H9 (cell line): ENCODE measurements around the gene PPP2R2B. TPM values are rescaled to one million over a fixed set of nuclear protein-coding genes. Genes with fewer than 3 reads are reported as not detected.

Experiments
- DNase-seq: peaks from one replicate; pipeline ENCODE4 v3.0.0-alpha.2; 2017
- H2AFZ ChIP-seq: one replicate; pipeline ENCODE4 v1.6.1; 2013; ENCODE audit warnings: mild to moderate bottlenecking, low read length, control low read depth, moderate library complexity
- H2AK5ac ChIP-seq: 2 replicates; pipeline ENCODE4 v1.6.1; 2013; ENCODE audit warnings: low read length, control low read depth, mixed read lengths; ENCODE audit not compliant: insufficient read length
- H2BK120ac ChIP-seq: one replicate; pipeline ENCODE4 v1.6.1; 2013; ENCODE audit warnings: low read depth, mild to moderate bottlenecking, low read length, control low read depth, inconsistent platforms; ENCODE audit not compliant: poor library complexity, severe bottlenecking
- H2BK12ac ChIP-seq: 2 replicates; pipeline ENCODE4 v1.6.1; 2013; ENCODE audit warnings: low read length, control low read depth, mixed read lengths, low read depth; ENCODE audit not compliant: insufficient read length
- H2BK15ac ChIP-seq: 2 replicates; pipeline ENCODE4 v1.6.1; 2013; ENCODE audit warnings: low read depth, low read length, control low read depth
- H2BK20ac ChIP-seq: one replicate; pipeline ENCODE4 v1.6.1; 2013; ENCODE audit warnings: low read depth, mild to moderate bottlenecking, low read length, control low read depth, inconsistent platforms; ENCODE audit not compliant: poor library complexity, severe bottlenecking
- H2BK5ac ChIP-seq: 2 replicates; pipeline ENCODE4 v1.6.1; 2013; ENCODE audit warnings: low read length, control low read depth, mixed read lengths; ENCODE audit not compliant: insufficient read length
- H3K14ac ChIP-seq: 2 replicates; pipeline ENCODE4 v1.6.1; 2013; ENCODE audit warnings: low read length, control low read depth; ENCODE audit not compliant: insufficient read depth
- H3K18ac ChIP-seq: 2 replicates; pipeline ENCODE4 v1.6.1; 2013; ENCODE audit warnings: low read depth, mild to moderate bottlenecking, mixed read lengths, low read length, control low read depth; ENCODE audit not compliant: insufficient read length
- H3K23ac ChIP-seq: 2 replicates; pipeline ENCODE4 v1.6.1; 2013; ENCODE audit warnings: low read length, control low read depth, mixed read lengths, low read depth; ENCODE audit not compliant: insufficient read length
- H3K23me2 ChIP-seq: 2 replicates; pipeline ENCODE4 v1.6.1; 2013; ENCODE audit warnings: low read depth, mild to moderate bottlenecking, mixed read lengths, low read length, control low read depth; ENCODE audit not compliant: insufficient read length, poor library complexity, severe bottlenecking
- H3K27ac ChIP-seq: 2 replicates; pipeline ENCODE4 v1.5.1; 2013; ENCODE audit warnings: low read length, control low read depth, mixed read lengths, low read depth; ENCODE audit not compliant: insufficient read length
- H3K27me3 ChIP-seq: 2 replicates; pipeline ENCODE4 v1.6.1; 2013; ENCODE audit warnings: low read length, control low read depth, inconsistent platforms; ENCODE audit not compliant: insufficient read depth
- H3K4ac ChIP-seq: 2 replicates; pipeline ENCODE4 v1.6.1; 2013; ENCODE audit warnings: low read depth, mild to moderate bottlenecking, control low read depth, inconsistent platforms, low read length, moderate library complexity
- H3K4me1 ChIP-seq: 2 replicates; pipeline ENCODE4 v1.6.1; 2013; ENCODE audit warnings: low read length, control low read depth, inconsistent platforms; ENCODE audit not compliant: insufficient read depth
- H3K4me2 ChIP-seq: 2 replicates; pipeline ENCODE4 v1.6.1; 2013; ENCODE audit warnings: low read length, control low read depth, mixed read lengths; ENCODE audit not compliant: insufficient read length, insufficient read depth
- H3K56ac ChIP-seq: 2 replicates; pipeline ENCODE4 v1.6.1; 2013; ENCODE audit warnings: low read depth, mild to moderate bottlenecking, mixed read lengths, low read length, control low read depth; ENCODE audit not compliant: insufficient read length
- H3K79me1 ChIP-seq: 2 replicates; pipeline ENCODE4 v1.6.1; 2013; ENCODE audit warnings: low read depth, mild to moderate bottlenecking, moderate library complexity, low read length, control low read depth, inconsistent platforms; ENCODE audit not compliant: insufficient read depth, poor library complexity, severe bottlenecking
- H3K79me2 ChIP-seq: 2 replicates; pipeline ENCODE4 v1.6.1; 2013; ENCODE audit warnings: low read length, control low read depth, inconsistent platforms; ENCODE audit not compliant: insufficient read depth
- H3K9ac ChIP-seq: 2 replicates; pipeline ENCODE4 v1.6.1; 2013; ENCODE audit warnings: low read length, control low read depth, mixed read lengths; ENCODE audit not compliant: insufficient read length; ENCODE audit errors: extremely low read depth
- H3K9me3 ChIP-seq: one replicate; pipeline ENCODE4 v1.6.1; 2013; ENCODE audit warnings: low read depth, low read length, inconsistent platforms; ENCODE audit not compliant: control insufficient read depth
- H3T11ph ChIP-seq: one replicate; pipeline ENCODE4 v1.6.1; 2013; ENCODE audit warnings: mild to moderate bottlenecking, low read length, control low read depth, inconsistent platforms
- H4K20me1 ChIP-seq: one replicate; pipeline ENCODE4 v1.6.1; 2013; ENCODE audit not compliant: control insufficient read depth, insufficient read length, insufficient read depth
- H4K5ac ChIP-seq: 2 replicates; pipeline ENCODE4 v1.6.1; 2013; ENCODE audit warnings: low read depth, mild to moderate bottlenecking, mixed read lengths, low read length, control low read depth; ENCODE audit not compliant: insufficient read length
- H4K8ac ChIP-seq: replicated peaks from 2 replicates; pipeline ENCODE4 v1.6.1; 2013; ENCODE audit warnings: low read length, control low read depth, mixed read lengths, low read depth; ENCODE audit not compliant: insufficient read length
- H4K91ac ChIP-seq: 2 replicates; pipeline ENCODE4 v1.6.1; 2013; ENCODE audit warnings: low read depth, mild to moderate bottlenecking, moderate library complexity, mixed read lengths, low read length, control low read depth; ENCODE audit not compliant: insufficient read length
- H3K27ac Mint-ChIP-seq, 3 experiments: 2 replicates in 2 of 3; 3 replicates in 1 of 3; pipeline ENCODE4 v1.8.0; 2020 to 2021; ENCODE audit warnings: mixed read lengths in 3 of 3, mild to moderate bottlenecking in 1 of 3, moderate library complexity in 1 of 3
- H3K27me3 Mint-ChIP-seq: 2 replicates; pipeline ENCODE4 v1.8.0; 2021; ENCODE audit warnings: low read depth, mild to moderate bottlenecking, moderate library complexity, mixed read lengths
- H3K36me3 Mint-ChIP-seq, 3 experiments: 2 replicates in 2 of 3; 3 replicates in 1 of 3; pipeline ENCODE4 v1.8.0; 2020 to 2021; ENCODE audit warnings: low read depth in 3 of 3, mixed read lengths in 3 of 3; ENCODE audit not compliant: insufficient read depth in 1 of 3
- H3K4me1 Mint-ChIP-seq, 2 experiments: 2 replicates each; pipeline ENCODE4 v1.8.0; 2020; ENCODE audit warnings: mixed read lengths in 2 of 2
- H3K4me3 Mint-ChIP-seq, 2 experiments: 2 replicates in 1 of 2; 3 replicates in 1 of 2; pipeline ENCODE4 v1.8.0; 2020 to 2021; ENCODE audit warnings: mild to moderate bottlenecking in 2 of 2, mixed read lengths in 2 of 2, moderate library complexity in 1 of 2
- H3K9me3 Mint-ChIP-seq, 2 experiments: 2 replicates in 1 of 2; 3 replicates in 1 of 2; pipeline ENCODE4 v1.8.0; 2020; ENCODE audit warnings: mild to moderate bottlenecking in 2 of 2, mixed read lengths in 2 of 2, moderate library complexity in 1 of 2
- CTCF ChIP-seq: fragments of 200-600 bp; sonication (generic); conservative IDR thresholded peaks from 3 replicates; pipeline ENCODE4 v1.8.0; 2021; ENCODE audit warnings: antibody characterized with exemption, mild to moderate bottlenecking
- WGBS: extraction: QIAGEN DNeasy Blood & Tissue Kit; methylation state at CpG from one replicate; pipeline ENCODE4 v1.1.7; 2013; ENCODE audit warnings: missing lambda C conversion rate, low lambda C conversion rate, mixed read lengths; ENCODE audit not compliant: insufficient read length; ENCODE audit errors: extremely low coverage; 5-methylcytosine and 5-hydroxymethylcytosine counted together
- total RNA-seq: library from RNA; stranded (reverse); gene quantifications from 2 replicates; pipeline ENCODE4 v1.2.1, GENCODE V29; 2021

The PPP2R2B gene
- total RNA-seq, 1 experiment from 2014 or later: 14.3 TPM

- Histone ChIP-seq H2BK120ac (no peak overlapping the region), H4K5ac (no peak overlapping the region), H3K4me2 (no peak overlapping the region), H2BK15ac (no peak overlapping the region), H3K23me2 (no peaks in the 10 kb centered on the region), H4K91ac (no peak overlapping the region), H4K8ac (no peak overlapping the region), H3T11ph (no peak overlapping the region), H3K27ac (no peak overlapping the region), H2BK12ac (no peak overlapping the region), H3K9ac (no peak overlapping the region), H3K56ac (no peak overlapping the region), H3K14ac (no peak overlapping the region), H3K79me2 (no peaks in the 10 kb centered on the region), H3K27me3 (no peaks in the 10 kb centered on the region), H3K18ac (no peak overlapping the region), H2BK5ac (no peak overlapping the region), H2BK20ac (no peak overlapping the region), H3K9me3 (no peaks in the 10 kb centered on the region), H4K20me1 (no peaks in the 10 kb centered on the region), H3K79me1 (no peaks in the 10 kb centered on the region), H3K4me1 (peaks cover 4% of the 10 kb centered on the region; the same call in 1 of the 2 replicates), H2AFZ (no peak overlapping the region), H3K4ac (no peak overlapping the region), H3K23ac (no peak overlapping the region), H2AK5ac (no peak overlapping the region)
- no peak for TF ChIP-seq CTCF
- Mint-ChIP-seq H3K9me3 (peaks cover 12% of the 10 kb centered on the region in 2 experiments), H3K4me1 (peaks cover 12 to 18% of the 10 kb centered on the region in 2 experiments), H3K4me3 (no peak overlapping the region), H3K27ac (no peak overlapping the region), H3K27me3 (no peaks in the 10 kb centered on the region), H3K36me3 (peaks cover 8 to 21% (median 18%) of the 10 kb centered on the region in 3 experiments)
- WGBS: no CpG with 5 or more reads among the region's 1 CpG
- DNase-seq: no peak
These were observed 130.0 kb downstream of the PPP2R2B start for GRCh38 chr5:146748533-146748932.
